DOHH2 (cell line): Measurements from ENCODE around the gene REEP2.
A peak's percentile ranks its signal among the peaks of the same experiment; 100 is the strongest.
"Not testable (repeated sequence)": the region's sequence is repeated elsewhere in the genome, so short reads cannot be mapped to it uniquely, and the experiment has no call there.

ENCODE experiments used
- H3F3A ChIP-seq: fragments of 200-600 bp; sonication (generic), shearing (Covaris generic); 2 replicates; pipeline ENCODE4 v1.6.0; 2016; ENCODE audit warnings: antibody characterized with exemption, mild to moderate bottlenecking; ENCODE audit not compliant: control insufficient read depth, insufficient read depth
- H3K27ac ChIP-seq: fragments of 200-600 bp; sonication (generic); 2 replicates; pipeline ENCODE4 v1.5.1; 2014; ENCODE audit warnings: low read depth, mild to moderate bottlenecking, low read length, moderate library complexity
- H3K27me3 ChIP-seq: fragments of 200-600 bp; sonication (generic); 2 replicates; pipeline ENCODE4 v1.6.1; 2014; ENCODE audit warnings: mild to moderate bottlenecking, low read length, mixed read lengths; ENCODE audit not compliant: control insufficient read depth
- H3K36me3 ChIP-seq: fragments of 200-600 bp; sonication (generic); 2 replicates; pipeline ENCODE4 v1.6.1; 2014; ENCODE audit warnings: mild to moderate bottlenecking, low read length, moderate library complexity, mixed read lengths; ENCODE audit not compliant: control insufficient read depth
- H3K4me1 ChIP-seq: fragments of 200-600 bp; sonication (generic); 2 replicates; pipeline ENCODE4 v1.6.1; 2014; ENCODE audit warnings: mild to moderate bottlenecking, low read length, mixed read lengths; ENCODE audit not compliant: control insufficient read depth
- H3K4me2 ChIP-seq: fragments of 200-600 bp; sonication (generic); 2 replicates; pipeline ENCODE4 v1.6.0; 2014; ENCODE audit warnings: mild to moderate bottlenecking, low read length, moderate library complexity
- H3K4me3 ChIP-seq: fragments of 200-600 bp; sonication (generic); 2 replicates; pipeline ENCODE4 v1.5.1; 2014; ENCODE audit warnings: mild to moderate bottlenecking, low read length, mixed read lengths
- H3K79me2 ChIP-seq: fragments of 200-600 bp; sonication (generic); 2 replicates; pipeline ENCODE4 v1.6.1; 2014; ENCODE audit warnings: mild to moderate bottlenecking, low read length, mixed read lengths; ENCODE audit not compliant: control insufficient read depth
- H3K9me2 ChIP-seq: fragments of 200-600 bp; sonication (generic); replicated peaks from 2 replicates; pipeline ENCODE4 v1.6.1; 2014; ENCODE audit warnings: mild to moderate bottlenecking, low read length, mixed read lengths; ENCODE audit not compliant: control insufficient read depth
- H3K9me3 ChIP-seq: fragments of 200-600 bp; sonication (generic); 2 replicates; pipeline ENCODE4 v1.6.1; 2014; ENCODE audit warnings: antibody characterized with exemption, low read length, mixed read lengths; ENCODE audit not compliant: control insufficient read depth, insufficient read depth
- H4K20me1 ChIP-seq: fragments of 200-600 bp; sonication (generic); 2 replicates; pipeline ENCODE4 v1.6.0; 2014; ENCODE audit warnings: low read depth, mild to moderate bottlenecking, antibody characterized with exemption, low read length, moderate library complexity; ENCODE audit not compliant: control insufficient read depth, insufficient read depth
- EZH2phosphoT487 ChIP-seq: fragments of 200-600 bp; sonication (generic); IDR thresholded peaks from 2 replicates; pipeline ENCODE4 v1.6.1; 2017; ENCODE audit warnings: borderline replicate concordance, mild to moderate bottlenecking, antibody characterized with exemption, low read length, moderate library complexity, mixed read lengths
- TF ChIP-seq, protein P1 (sequence below): fragments of 200-600 bp; sonication (generic); IDR thresholded peaks from one replicate; pipeline ENCODE4 v1.5.1; 2014; ENCODE audit warnings: antibody characterized with exemption, mild to moderate bottlenecking, low read depth, low read length; ENCODE audit not compliant: poor library complexity, severe bottlenecking

The REEP2 gene, protein sequence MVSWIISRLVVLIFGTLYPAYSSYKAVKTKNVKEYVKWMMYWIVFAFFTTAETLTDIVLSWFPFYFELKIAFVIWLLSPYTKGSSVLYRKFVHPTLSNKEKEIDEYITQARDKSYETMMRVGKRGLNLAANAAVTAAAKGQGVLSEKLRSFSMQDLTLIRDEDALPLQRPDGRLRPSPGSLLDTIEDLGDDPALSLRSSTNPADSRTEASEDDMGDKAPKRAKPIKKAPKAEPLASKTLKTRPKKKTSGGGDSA

DNA sequence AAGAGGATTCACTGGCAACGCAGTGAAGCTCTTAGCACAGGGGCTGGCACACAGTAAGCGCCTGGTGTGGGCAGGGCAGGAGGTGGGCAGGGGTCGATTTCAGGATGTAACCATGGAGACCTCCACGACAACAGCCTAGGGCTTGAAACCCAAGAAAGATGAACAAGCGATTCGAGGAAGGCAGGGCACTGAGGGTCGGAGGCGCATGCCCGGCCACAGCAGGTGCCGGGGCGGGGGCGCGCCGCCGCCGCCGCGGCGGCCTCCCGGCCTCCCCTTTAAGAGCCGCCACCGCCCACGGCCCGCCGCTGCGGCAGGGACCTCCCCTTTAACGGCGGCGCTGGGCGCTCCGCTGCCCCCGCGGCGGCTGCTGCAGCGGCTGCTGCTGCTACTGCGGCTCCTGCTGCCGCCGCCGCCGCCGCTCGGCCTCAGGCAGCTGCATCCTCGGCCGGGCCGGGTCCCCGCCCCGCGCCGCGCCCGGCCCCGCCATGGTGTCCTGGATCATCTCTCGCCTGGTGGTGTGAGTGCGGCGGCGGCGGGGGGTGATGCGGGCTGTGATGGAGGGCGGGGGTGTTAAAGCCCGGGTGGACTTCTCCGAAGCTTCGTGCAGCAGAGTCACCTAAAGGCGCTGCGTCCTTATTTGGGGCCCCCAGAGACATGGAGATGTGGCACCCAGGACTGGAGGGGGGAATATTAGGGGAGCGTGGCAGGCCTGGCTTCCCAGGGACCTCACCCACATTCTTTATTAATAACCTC lies at the start of gene REEP2:
REEP2 (plus strand) TSS at position 334 of the 753 bp plus-strand sequence; CDS start at position 486, 152 bp downstream.
- H4K20me1 ChIP-seq, result peaks cover 10% of the 10 kb centered on the region; the same call in 1 of the 2 replicates
- TF ChIP-seq, protein P1, sequence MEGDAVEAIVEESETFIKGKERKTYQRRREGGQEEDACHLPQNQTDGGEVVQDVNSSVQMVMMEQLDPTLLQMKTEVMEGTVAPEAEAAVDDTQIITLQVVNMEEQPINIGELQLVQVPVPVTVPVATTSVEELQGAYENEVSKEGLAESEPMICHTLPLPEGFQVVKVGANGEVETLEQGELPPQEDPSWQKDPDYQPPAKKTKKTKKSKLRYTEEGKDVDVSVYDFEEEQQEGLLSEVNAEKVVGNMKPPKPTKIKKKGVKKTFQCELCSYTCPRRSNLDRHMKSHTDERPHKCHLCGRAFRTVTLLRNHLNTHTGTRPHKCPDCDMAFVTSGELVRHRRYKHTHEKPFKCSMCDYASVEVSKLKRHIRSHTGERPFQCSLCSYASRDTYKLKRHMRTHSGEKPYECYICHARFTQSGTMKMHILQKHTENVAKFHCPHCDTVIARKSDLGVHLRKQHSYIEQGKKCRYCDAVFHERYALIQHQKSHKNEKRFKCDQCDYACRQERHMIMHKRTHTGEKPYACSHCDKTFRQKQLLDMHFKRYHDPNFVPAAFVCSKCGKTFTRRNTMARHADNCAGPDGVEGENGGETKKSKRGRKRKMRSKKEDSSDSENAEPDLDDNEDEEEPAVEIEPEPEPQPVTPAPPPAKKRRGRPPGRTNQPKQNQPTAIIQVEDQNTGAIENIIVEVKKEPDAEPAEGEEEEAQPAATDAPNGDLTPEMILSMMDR, result no peak
- no peak for TF ChIP-seq EZH2phosphoT487
- peak within 1 kb of the TSS; percentile 90 for H3K4me2 ChIP-seq
- peaks cover 21% of the 10 kb centered on the region for H3K36me3 ChIP-seq
- no peak within 1 kb of the TSS for H3K27ac ChIP-seq
- H3K4me1 ChIP-seq, result peaks cover 12% of the 10 kb centered on the region
- H3K79me2 ChIP-seq, result no peaks in the 10 kb centered on the region
- 0 out of 2 replicates have a peak, but pooled peaks cover 5% of the 10 kb centered on the region for H3K27me3 ChIP-seq
- no peaks in the 10 kb centered on the region for H3K9me3 ChIP-seq
- peaks cover 19% of the 10 kb centered on the region for H3F3A ChIP-seq
- peak within 1 kb of the TSS; percentile 73 for H3K4me3 ChIP-seq
- H3K9me2 ChIP-seq, result no peaks in the 10 kb centered on the region

DNA sequence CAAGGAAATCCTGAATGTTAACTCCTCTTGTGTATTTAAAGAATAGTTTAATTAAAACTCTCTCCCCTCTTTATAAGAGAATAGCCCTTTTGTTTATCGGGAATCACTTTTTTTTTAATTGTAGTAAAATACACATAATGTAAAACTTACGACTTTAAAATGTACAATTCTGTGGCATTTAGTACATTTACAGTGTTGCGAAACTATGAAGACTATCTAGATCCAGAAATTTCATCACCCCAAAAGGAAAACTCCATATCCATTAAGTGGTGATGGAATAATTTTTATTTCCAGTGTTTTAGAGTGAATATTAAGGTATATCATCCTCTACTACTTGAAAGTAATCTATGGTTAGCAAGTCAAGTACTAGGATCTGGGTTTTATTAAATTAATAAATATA lies 49.5 kb upstream of the REEP2 start:
- H3K9me3 ChIP-seq, result no peaks in the 10 kb centered on the region
- no peak overlapping the region for H3K4me2 ChIP-seq
- no peak overlapping the region for H3K4me3 ChIP-seq
- H3K36me3 ChIP-seq, result peaks cover 68% of the 10 kb centered on the region
- H3K9me2 ChIP-seq, result no peaks in the 10 kb centered on the region
- H3K27ac ChIP-seq, result no peak overlapping the region
- H3K79me2 ChIP-seq, result no peaks in the 10 kb centered on the region
- H3F3A ChIP-seq, result no peaks in the 10 kb centered on the region
- TF ChIP-seq EZH2phosphoT487, result no peak
- TF ChIP-seq, protein P1, result no peak
- H4K20me1 ChIP-seq, result no peaks in the 10 kb centered on the region
- H3K27me3 ChIP-seq, result no peaks in the 10 kb centered on the region
- H3K4me1 ChIP-seq, result no peaks in the 10 kb centered on the region

DNA sequence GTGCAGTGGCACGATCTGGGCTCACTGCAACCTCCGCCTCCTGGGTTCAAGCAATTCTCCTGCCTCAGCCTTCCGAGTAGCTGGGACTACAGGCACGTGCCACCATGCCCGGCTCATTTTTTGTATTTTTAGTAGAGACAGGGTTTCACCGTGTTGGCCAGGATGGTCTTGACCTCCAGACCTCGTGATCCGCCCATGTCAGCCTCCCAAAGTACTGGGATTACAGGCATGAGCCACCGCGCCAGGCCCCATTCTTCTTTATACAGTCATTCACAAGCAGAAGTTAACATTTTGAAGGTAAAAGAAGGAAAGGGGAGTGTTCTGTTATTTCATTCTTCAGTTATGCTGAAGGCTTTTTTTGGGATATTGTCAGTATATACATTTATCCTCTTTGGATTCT lies 48.9 kb upstream of the REEP2 start:
- not testable (repeated sequence) for H3K79me2 ChIP-seq, H3K4me1 ChIP-seq, H3K27ac ChIP-seq, H3K27me3 ChIP-seq, H3K4me3 ChIP-seq, H4K20me1 ChIP-seq, H3K9me3 ChIP-seq, H3K9me2 ChIP-seq, H3K4me2 ChIP-seq, H3F3A ChIP-seq
- H3K36me3 ChIP-seq, result peaks cover 74% of the 10 kb centered on the region

DNA sequence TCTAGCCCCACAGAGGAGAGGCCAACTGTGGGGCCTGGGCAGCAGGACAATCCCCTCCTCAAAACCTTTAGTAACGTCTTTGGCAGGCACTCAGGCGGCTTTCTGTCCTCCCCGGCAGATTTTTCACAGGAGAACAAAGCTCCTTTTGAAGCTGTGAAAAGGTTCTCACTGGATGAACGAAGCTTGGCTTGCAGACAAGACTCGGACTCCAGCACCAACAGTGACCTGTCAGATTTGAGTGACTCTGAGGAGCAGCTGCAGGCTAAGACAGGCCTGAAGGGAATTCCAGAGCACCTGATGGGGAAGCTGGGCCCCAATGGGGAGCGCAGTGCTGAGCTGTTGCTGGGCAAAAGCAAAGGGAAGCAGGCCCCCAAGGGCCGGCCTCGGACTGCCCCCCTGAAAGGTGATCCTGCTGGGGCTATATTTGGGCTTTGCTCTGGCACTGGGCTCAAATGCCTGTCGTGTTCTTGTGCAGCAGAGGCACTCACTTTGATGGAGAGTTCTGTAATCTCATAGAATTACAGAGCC lies 46.9 kb upstream of the REEP2 start:
- TF ChIP-seq EZH2phosphoT487, result no peak
- TF ChIP-seq, protein P1, result no peak
- Histone ChIP-seq H3K4me3 (no peak overlapping the region), H3K79me2 (no peaks in the 10 kb centered on the region), H3K27me3 (no peaks in the 10 kb centered on the region), H3K9me3 (no peaks in the 10 kb centered on the region), H3K9me2 (no peaks in the 10 kb centered on the region), H3F3A (no peaks in the 10 kb centered on the region), H3K4me1 (no peaks in the 10 kb centered on the region), H3K27ac (no peak overlapping the region), H3K36me3 (peaks cover 69% of the 10 kb centered on the region), H4K20me1 (no peaks in the 10 kb centered on the region), H3K4me2 (no peak overlapping the region)
